K562 (cell line): ENCODE data around the gene DNAJB12. TPM values are rescaled to one million over a fixed set of nuclear protein-coding genes. Genes with fewer than 3 reads are reported as not detected.

Experiments
- DEAF1 ChIP-seq: fragments of 450-650 bp; formaldehyde crosslinking; IDR thresholded peaks from 2 replicates; pipeline ENCODE4 v1.4.0; 2020; ENCODE audit warnings: mild to moderate bottlenecking, moderate library complexity
- ESRRA ChIP-seq: fragments of 450-650 bp; IDR thresholded peaks from 2 replicates; pipeline ENCODE4 v1.6.1; 2014; ENCODE audit warnings: low read depth, mild to moderate bottlenecking, moderate library complexity, borderline replicate concordance
- FOXJ3 ChIP-seq: sonication (generic); formaldehyde crosslinking; IDR thresholded peaks from 2 replicates; pipeline ENCODE4 v1.4.0; 2020; ENCODE audit warnings: mild to moderate bottlenecking, missing genetic modification reagents
- FOXM1 ChIP-seq, 2 experiments: fragments of 450-650 bp in 1 of 2; sonication (generic) in 1 of 2; formaldehyde crosslinking in 1 of 2; IDR thresholded peaks; 2 replicates each; pipeline versions ENCODE4 v1.6.1 to v1.9.0; 2017 to 2022; ENCODE audit warnings: low read depth in 2 of 2, mild to moderate bottlenecking in 2 of 2, missing genetic modification reagents in 1 of 2, moderate library complexity in 1 of 2
- KDM1A ChIP-seq, 2 experiments: fragments of 450-650 bp; IDR thresholded peaks; 2 replicates each; pipeline ENCODE4 v1.6.1; 2016; ENCODE audit warnings: mild to moderate bottlenecking in 2 of 2
- LEF1 ChIP-seq: fragments of 450-650 bp; IDR thresholded peaks from 2 replicates; pipeline ENCODE4 v1.6.1; 2016; ENCODE audit warnings: mild to moderate bottlenecking
- NR4A1 ChIP-seq, 2 experiments: fragments of 250-450 bp in 1 of 2; fragments of 450-650 bp in 1 of 2; sonication (Bioruptor Pico) in 1 of 2; IDR thresholded peaks; 2 replicates each; pipeline versions ENCODE4 v1.4.0 to v1.6.1; 2016 to 2020; ENCODE audit warnings: mild to moderate bottlenecking in 2 of 2, missing compliant biosample characterization in 1 of 2, missing genetic modification characterization in 1 of 2, moderate library complexity in 1 of 2
- SMARCB1 ChIP-seq: IDR thresholded peaks from 2 replicates; pipeline ENCODE4 v1.6.1; 2011; ENCODE audit warnings: improper control_type of control experiment, low read depth; ENCODE audit not compliant: insufficient read length
- ZBTB9 ChIP-seq: fragments of 450-650 bp; formaldehyde crosslinking; IDR thresholded peaks from 2 replicates; pipeline ENCODE4 v1.4.0; 2020; ENCODE audit warnings: mild to moderate bottlenecking, moderate library complexity
- ZFP36 ChIP-seq: fragments of 150-350 bp; IDR thresholded peaks from 2 replicates; pipeline ENCODE4 v1.6.1; 2018; ENCODE audit warnings: low read length, low read depth; ENCODE audit not compliant: partially characterized antibody
- ZNF24 ChIP-seq: fragments of 450-650 bp; IDR thresholded peaks from 2 replicates; pipeline ENCODE4 v1.6.1; 2016
- polyA plus RNA-seq, 8 experiments: library from polyadenylated mRNA; depleted of rRNA in 4 of 8; stranded (reverse) in 5 of 8; unstranded in 3 of 8; fragments of >200 nt; fragmentation: Nextera tagmentation in 2 of 8; fragmentation: Illumina TruSeq in 1 of 8; extraction: Ambion mirVana in 2 of 8; extraction: Trizol in 1 of 8; gene quantifications; 2 replicates each; pipeline versions ENCODE4 v1.2.1 to v1.2.3, GENCODE V29; 2011 to 2014; ENCODE audit warnings: inconsistent platforms in 1 of 8, missing spikeins in 1 of 8
- total RNA-seq, 7 experiments: library from RNA; depleted of rRNA in 6 of 7; stranded (reverse); fragments of >200 nt in 6 of 7; fragmentation: Illumina TruSeq in 2 of 7; extraction: Trizol in 2 of 7; gene quantifications; 2 replicates each; pipeline versions ENCODE4 v1.2.1 to v1.2.3, GENCODE V29; 2011 to 2021; ENCODE audit warnings: low replicate concordance in 1 of 7
- TF ChIP-seq, protein P1 (sequence below), 2 experiments: fragments of 450-650 bp; formaldehyde crosslinking in 1 of 2; IDR thresholded peaks; 2 replicates each; pipeline versions ENCODE4 v1.4.0 to v1.6.1; 2014 to 2020; ENCODE audit warnings: mild to moderate bottlenecking in 2 of 2, borderline replicate concordance in 1 of 2, low read depth in 1 of 2

DNAJB12 gene
- total and polyA plus RNA-seq, 9 of the 15 experiments (the other 6 are each of a cell fraction or from before 2014, with no cell fraction given) = 3.5 to 31.5 (median 20.3) TPM

DNA sequence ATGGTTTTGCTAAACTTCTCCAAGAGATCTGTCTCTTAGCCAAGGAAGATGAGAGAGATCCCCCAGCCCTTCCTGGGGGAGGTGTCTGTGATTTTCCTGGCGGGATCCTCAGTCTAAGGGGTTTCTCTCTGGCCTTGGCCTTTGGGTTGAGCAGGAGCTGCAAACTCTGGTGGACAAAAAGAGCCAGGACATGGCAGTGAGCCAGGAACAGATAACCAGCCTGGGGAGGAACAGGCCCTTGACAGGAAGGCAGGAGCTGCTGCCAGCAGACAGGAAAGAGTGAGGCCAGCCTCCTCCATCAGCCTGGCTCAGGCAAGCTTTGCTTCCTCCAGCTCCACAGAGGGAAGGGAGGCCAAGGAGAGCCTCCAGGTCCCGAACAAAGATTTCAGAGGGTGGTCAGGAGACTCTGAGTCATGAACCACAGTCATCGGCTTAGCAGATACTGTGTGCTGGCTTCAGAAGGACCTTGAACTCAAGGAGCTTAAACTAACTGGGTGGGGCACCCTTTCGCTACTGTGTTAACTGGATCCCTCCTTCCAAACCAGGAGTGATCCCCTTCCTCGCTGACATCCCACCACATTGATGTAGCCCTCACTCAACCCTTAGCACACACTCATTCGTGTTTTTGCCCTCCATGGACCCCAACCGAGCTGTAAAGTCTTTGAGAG lies 46.3 kb downstream of the DNAJB12 start (continued):
- TF ChIP-seq ESRRA (peak; percentile 91), NR4A1 (CRISPR knock-in tag; IDR thresholded peaks at IDR 0.05) (no peak; the same call in 1 of the 2 replicates), NR4A1 (tag; IDR thresholded peaks at IDR 0.05) (peak; percentile 93), FOXM1 (IDR thresholded peaks at IDR 0.05; ENCODE audit: low read depth) (peak; percentile 53), FOXM1 (CRISPR knock-in tag; IDR thresholded peaks at IDR 0.05; ENCODE audit: low read depth) (no peak), ZFP36 (peak; percentile 99), KDM1A (IDR thresholded peaks at IDR 0.05) (peak; percentile 73 to 91; a peak in 3 of 4 replicates), ZBTB9 (CRISPR knock-in tag) (peak; percentile 56), FOXJ3 (CRISPR knock-in tag) (no peak), SMARCB1 (peak; percentile 83), DEAF1 (CRISPR knock-in tag) (no peak), LEF1 (peak; percentile 80; the same call in 1 of the 2 replicates), ZNF24 (peak; percentile 80)
- TF ChIP-seq, protein P1, sequence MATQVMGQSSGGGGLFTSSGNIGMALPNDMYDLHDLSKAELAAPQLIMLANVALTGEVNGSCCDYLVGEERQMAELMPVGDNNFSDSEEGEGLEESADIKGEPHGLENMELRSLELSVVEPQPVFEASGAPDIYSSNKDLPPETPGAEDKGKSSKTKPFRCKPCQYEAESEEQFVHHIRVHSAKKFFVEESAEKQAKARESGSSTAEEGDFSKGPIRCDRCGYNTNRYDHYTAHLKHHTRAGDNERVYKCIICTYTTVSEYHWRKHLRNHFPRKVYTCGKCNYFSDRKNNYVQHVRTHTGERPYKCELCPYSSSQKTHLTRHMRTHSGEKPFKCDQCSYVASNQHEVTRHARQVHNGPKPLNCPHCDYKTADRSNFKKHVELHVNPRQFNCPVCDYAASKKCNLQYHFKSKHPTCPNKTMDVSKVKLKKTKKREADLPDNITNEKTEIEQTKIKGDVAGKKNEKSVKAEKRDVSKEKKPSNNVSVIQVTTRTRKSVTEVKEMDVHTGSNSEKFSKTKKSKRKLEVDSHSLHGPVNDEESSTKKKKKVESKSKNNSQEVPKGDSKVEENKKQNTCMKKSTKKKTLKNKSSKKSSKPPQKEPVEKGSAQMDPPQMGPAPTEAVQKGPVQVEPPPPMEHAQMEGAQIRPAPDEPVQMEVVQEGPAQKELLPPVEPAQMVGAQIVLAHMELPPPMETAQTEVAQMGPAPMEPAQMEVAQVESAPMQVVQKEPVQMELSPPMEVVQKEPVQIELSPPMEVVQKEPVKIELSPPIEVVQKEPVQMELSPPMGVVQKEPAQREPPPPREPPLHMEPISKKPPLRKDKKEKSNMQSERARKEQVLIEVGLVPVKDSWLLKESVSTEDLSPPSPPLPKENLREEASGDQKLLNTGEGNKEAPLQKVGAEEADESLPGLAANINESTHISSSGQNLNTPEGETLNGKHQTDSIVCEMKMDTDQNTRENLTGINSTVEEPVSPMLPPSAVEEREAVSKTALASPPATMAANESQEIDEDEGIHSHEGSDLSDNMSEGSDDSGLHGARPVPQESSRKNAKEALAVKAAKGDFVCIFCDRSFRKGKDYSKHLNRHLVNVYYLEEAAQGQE (IDR thresholded peaks at IDR 0.05; ENCODE audit: borderline replicate concordance) = peak; percentile 60
- TF ChIP-seq, protein P1 (CRISPR knock-in tag; IDR thresholded peaks at IDR 0.05; ENCODE audit: low read depth) = peak; percentile 59; the same call in 1 of the 2 replicates
